ENCODE results near the gene EFCAB11.

Gene EFCAB11

DNA sequence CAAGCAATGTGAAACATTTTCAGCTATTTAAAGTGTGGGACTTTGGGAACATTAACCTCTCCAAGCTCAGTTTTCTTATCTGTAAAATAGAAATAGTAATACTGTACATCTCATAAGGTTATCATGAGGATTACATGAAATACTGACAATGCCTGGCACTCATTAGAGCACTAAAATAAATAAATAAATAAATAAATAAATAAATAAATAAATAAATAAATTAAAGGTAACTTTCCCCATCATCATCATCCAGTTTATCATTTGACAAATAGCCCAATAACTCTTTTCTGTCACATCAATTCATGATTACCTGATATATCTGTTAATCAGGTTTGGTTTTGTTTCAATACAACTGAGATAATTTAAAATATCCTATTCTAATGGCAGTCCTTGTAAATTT is 48.5 kb downstream of the EFCAB11 start:
- Histone ChIP-seq H3K27me3 (ENCODE audit: insufficient read depth, poor library complexity, severe bottlenecking) (no peaks in the 10 kb centered on the region), H3K4me3 (replicated peaks; ENCODE audit: insufficient read depth, low read length) (no peak overlapping the region), H3K27ac (replicated peaks) (no peak overlapping the region)
- DNase-seq (ENCODE audit: low read depth in 1 of 2, low spot score in 1 of 2): no peak
- TF ChIP-seq, protein P1, sequence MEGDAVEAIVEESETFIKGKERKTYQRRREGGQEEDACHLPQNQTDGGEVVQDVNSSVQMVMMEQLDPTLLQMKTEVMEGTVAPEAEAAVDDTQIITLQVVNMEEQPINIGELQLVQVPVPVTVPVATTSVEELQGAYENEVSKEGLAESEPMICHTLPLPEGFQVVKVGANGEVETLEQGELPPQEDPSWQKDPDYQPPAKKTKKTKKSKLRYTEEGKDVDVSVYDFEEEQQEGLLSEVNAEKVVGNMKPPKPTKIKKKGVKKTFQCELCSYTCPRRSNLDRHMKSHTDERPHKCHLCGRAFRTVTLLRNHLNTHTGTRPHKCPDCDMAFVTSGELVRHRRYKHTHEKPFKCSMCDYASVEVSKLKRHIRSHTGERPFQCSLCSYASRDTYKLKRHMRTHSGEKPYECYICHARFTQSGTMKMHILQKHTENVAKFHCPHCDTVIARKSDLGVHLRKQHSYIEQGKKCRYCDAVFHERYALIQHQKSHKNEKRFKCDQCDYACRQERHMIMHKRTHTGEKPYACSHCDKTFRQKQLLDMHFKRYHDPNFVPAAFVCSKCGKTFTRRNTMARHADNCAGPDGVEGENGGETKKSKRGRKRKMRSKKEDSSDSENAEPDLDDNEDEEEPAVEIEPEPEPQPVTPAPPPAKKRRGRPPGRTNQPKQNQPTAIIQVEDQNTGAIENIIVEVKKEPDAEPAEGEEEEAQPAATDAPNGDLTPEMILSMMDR (IDR thresholded peaks at IDR 0.05; ENCODE audit: insufficient read depth, low read length): no peak

DNA sequence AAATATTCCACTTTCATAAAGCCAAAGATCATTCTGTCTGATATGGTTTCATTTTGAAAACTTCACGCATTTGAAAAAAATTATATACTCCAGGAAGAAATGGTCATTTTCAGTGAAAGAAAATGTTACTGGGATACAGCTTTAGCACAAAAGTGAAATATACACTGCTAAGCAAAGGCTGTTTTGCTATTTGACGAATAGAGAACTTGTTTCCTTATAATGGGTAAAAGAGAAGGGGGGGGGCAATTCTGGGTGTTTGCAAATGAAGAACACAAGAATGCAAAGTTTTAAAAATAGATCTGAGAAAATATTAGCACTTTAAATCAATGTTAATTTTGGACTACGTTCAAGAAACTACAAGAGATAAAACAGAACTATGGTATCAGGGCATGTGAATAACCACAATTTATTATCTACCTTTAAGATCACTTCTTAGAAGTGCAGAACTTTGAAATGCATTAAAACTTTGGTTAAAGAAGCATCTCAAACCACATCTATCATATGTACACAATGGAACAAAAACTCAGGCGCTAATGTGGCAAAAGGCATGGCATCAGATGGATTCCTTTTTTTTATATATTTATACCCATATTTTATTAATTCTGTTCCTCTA is 51.1 kb downstream of the EFCAB11 start:
- TF ChIP-seq, protein P1 (IDR thresholded peaks at IDR 0.05; ENCODE audit: insufficient read depth, low read length): no peak
- no peak for TF ChIP-seq GABPA (IDR thresholded peaks at IDR 0.05; ENCODE audit: low read depth)
- TF ChIP-seq, protein P2, sequence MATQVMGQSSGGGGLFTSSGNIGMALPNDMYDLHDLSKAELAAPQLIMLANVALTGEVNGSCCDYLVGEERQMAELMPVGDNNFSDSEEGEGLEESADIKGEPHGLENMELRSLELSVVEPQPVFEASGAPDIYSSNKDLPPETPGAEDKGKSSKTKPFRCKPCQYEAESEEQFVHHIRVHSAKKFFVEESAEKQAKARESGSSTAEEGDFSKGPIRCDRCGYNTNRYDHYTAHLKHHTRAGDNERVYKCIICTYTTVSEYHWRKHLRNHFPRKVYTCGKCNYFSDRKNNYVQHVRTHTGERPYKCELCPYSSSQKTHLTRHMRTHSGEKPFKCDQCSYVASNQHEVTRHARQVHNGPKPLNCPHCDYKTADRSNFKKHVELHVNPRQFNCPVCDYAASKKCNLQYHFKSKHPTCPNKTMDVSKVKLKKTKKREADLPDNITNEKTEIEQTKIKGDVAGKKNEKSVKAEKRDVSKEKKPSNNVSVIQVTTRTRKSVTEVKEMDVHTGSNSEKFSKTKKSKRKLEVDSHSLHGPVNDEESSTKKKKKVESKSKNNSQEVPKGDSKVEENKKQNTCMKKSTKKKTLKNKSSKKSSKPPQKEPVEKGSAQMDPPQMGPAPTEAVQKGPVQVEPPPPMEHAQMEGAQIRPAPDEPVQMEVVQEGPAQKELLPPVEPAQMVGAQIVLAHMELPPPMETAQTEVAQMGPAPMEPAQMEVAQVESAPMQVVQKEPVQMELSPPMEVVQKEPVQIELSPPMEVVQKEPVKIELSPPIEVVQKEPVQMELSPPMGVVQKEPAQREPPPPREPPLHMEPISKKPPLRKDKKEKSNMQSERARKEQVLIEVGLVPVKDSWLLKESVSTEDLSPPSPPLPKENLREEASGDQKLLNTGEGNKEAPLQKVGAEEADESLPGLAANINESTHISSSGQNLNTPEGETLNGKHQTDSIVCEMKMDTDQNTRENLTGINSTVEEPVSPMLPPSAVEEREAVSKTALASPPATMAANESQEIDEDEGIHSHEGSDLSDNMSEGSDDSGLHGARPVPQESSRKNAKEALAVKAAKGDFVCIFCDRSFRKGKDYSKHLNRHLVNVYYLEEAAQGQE (IDR thresholded peaks at IDR 0.05; ENCODE audit: insufficient replicate concordance, low read depth): no peak
- no peak for TF ChIP-seq SPI1 (IDR thresholded peaks at IDR 0.05; ENCODE audit: borderline replicate concordance, low read depth)
- no peak for TF ChIP-seq POLR2AphosphoS5 (IDR thresholded peaks at IDR 0.05; ENCODE audit: low read depth)
- H3K27me3 ChIP-seq (ENCODE audit: insufficient read depth, poor library complexity, severe bottlenecking): no peaks in the 10 kb centered on the region
- DNase-seq (ENCODE audit: low read depth in 1 of 2, low spot score in 1 of 2): no peak
- no peak overlapping the region for H3K4me3 ChIP-seq (replicated peaks; ENCODE audit: insufficient read depth, low read length)
- H3K27ac ChIP-seq (replicated peaks): no peak overlapping the region

DNA sequence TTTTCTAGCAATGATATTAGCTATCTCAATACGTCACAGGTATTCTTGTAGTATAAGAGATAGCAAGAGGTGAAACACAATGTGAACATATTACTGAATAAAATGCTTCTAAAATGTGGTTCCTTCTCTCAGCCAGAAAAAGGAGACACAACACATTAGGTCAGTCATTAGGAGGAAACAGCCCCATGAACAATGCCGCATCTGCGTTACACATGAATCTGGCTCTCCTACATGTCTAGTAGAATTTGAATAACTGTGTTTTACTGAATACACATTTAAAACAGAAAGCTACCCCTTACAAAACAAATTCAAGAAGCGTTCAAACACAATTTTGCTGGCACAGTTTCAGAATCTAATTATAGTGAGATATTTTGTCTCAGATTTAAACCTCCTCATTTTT is 51.6 kb downstream of the EFCAB11 start:
- DNase-seq (ENCODE audit: low read depth in 1 of 2, low spot score in 1 of 2): no peak
- Histone ChIP-seq H3K27me3 (ENCODE audit: insufficient read depth, poor library complexity, severe bottlenecking) (no peaks in the 10 kb centered on the region), H3K4me3 (replicated peaks; ENCODE audit: insufficient read depth, low read length) (no peak overlapping the region), H3K27ac (replicated peaks) (no peak overlapping the region)
- no peak for TF ChIP-seq SPI1 (IDR thresholded peaks at IDR 0.05; ENCODE audit: borderline replicate concordance, low read depth)
- TF ChIP-seq GABPA (IDR thresholded peaks at IDR 0.05; ENCODE audit: low read depth): no peak
- TF ChIP-seq, protein P2 (IDR thresholded peaks at IDR 0.05; ENCODE audit: insufficient replicate concordance, low read depth): no peak
- no peak for TF ChIP-seq POLR2AphosphoS5 (IDR thresholded peaks at IDR 0.05; ENCODE audit: low read depth)
- TF ChIP-seq, protein P1 (IDR thresholded peaks at IDR 0.05; ENCODE audit: insufficient read depth, low read length): no peak

DNA sequence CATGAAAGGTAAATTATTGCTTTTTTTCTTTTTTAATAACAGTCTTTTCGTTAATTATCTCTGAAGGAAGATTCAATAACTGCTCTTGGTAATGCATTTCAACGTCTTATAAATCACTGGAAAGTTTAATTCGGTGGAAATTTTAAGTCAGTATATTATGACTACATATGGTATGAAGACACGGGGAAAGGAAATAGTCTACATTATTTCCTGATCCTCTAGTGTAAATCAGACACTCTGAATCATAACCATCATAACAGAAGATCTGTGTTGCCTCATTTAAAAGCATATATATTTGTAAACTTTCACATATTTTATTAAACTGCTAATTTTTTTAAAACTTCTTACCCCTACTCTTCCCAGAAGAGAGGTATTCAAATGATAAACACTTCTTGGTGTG is 53.7 kb downstream of the EFCAB11 start:
- TF ChIP-seq POLR2AphosphoS5 (IDR thresholded peaks at IDR 0.05; ENCODE audit: low read depth) (no peak), GABPA (IDR thresholded peaks at IDR 0.05; ENCODE audit: low read depth) (no peak), SPI1 (IDR thresholded peaks at IDR 0.05; ENCODE audit: borderline replicate concordance, low read depth) (no peak)
- TF ChIP-seq, protein P2 (IDR thresholded peaks at IDR 0.05; ENCODE audit: insufficient replicate concordance, low read depth): no peak
- TF ChIP-seq, protein P1 (IDR thresholded peaks at IDR 0.05; ENCODE audit: insufficient read depth, low read length): no peak
- H3K27ac ChIP-seq (replicated peaks): no peak overlapping the region
- no peak overlapping the region for H3K4me3 ChIP-seq (replicated peaks; ENCODE audit: insufficient read depth, low read length)
- no peak for DNase-seq (ENCODE audit: low read depth in 1 of 2, low spot score in 1 of 2)
- no peaks in the 10 kb centered on the region for H3K27me3 ChIP-seq (ENCODE audit: insufficient read depth, poor library complexity, severe bottlenecking)
